Activated T-cell treated with anti-CD3 and anti-CD28 coated beads, Interleukin-2, amount 50 U/mL, for 4 hours (primary cell): Measurements from ENCODE around the gene CDH4. TPM values are rescaled to one million over a fixed set of nuclear protein-coding genes. Genes with fewer than 3 reads are reported as not detected.

Experiments
- ATAC-seq, 2 donors: fragments of 200-7000 bp; cut with Tn5 transposase; one replicate each; pipeline ENCODE4 v1.10.0; 2021
- DNase-seq: peaks from one replicate; pipeline ENCODE4 v3.0.0-alpha.2; 2020
- H3K27me3 Mint-ChIP-seq: one replicate; pipeline ENCODE4 v1.8.0; 2021; ENCODE audit warnings: low read depth, mixed read lengths
- H3K36me3 Mint-ChIP-seq: one replicate; pipeline ENCODE4 v1.8.0; 2022; ENCODE audit warnings: mixed read lengths; ENCODE audit not compliant: insufficient read depth
- H3K4me1 Mint-ChIP-seq: one replicate; pipeline ENCODE4 v1.8.0; 2021; ENCODE audit warnings: low read depth, mixed read lengths
- H3K4me3 Mint-ChIP-seq: one replicate; pipeline ENCODE4 v1.8.0; 2021; ENCODE audit warnings: mild to moderate bottlenecking, moderate library complexity, mixed read lengths
- H3K9me3 Mint-ChIP-seq: one replicate; pipeline ENCODE4 v1.8.0; 2021; ENCODE audit warnings: mixed read lengths
- total RNA-seq, 3 donors: library from RNA; stranded (reverse); gene quantifications; one replicate each; pipeline ENCODE4 v1.2.1, GENCODE V29; 2021

The CDH4 gene
- total RNA-seq, 3 donors from 2014 or later = 0.10 TPM; not detected in 2

DNA sequence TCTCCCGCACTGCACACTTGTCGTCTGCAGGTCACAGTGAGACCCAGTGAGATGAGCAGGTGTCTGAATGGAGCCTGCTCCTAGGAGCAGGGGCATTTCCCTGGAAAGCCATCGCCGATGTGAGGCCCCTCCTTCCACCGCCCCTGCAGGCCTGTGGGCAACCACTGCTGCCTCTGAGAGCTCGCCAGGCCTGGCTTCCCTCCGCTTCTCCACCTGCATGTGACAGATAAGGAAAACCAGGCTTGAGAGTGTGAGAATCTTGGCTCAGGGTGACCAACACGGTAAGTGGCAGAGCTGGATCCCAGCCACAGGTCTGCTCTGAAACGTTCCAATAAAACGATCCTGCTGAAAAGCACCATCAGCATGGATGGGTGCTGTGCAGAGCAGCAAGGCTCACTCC, 332.8 kb downstream of the CDH4 start:
- Mint-ChIP-seq H3K9me3 (no peaks in the 10 kb centered on the region), H3K4me1 (no peaks in the 10 kb centered on the region), H3K36me3 (no peaks in the 10 kb centered on the region), H3K4me3 (no peak overlapping the region), H3K27me3 (peaks cover 7% of the 10 kb centered on the region)
- DNase-seq = no peak
- no peak for ATAC-seq

DNA sequence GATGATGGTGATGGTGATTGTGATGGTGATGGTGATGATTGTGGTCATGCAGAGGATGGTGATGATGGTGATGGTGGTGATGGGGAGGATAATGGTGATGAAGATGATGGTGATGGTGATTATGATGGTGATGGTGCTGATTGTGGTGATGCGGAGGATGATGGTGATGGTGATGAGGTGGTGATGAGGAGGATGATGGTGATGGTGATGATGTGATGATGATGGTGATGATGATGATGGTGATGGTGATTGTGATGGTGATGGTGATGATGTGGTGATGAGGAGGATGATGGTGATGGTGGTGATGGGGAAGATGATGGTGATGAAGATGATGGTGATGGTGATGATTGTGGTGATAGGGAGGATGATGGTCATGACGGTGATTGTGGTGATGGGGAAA, 333.7 kb downstream of the CDH4 start:
- H3K9me3 Mint-ChIP-seq = no peaks in the 10 kb centered on the region
- H3K36me3 Mint-ChIP-seq = no peaks in the 10 kb centered on the region
- ATAC-seq (no peak), DNase-seq (no peak)
- peaks cover 7% of the 10 kb centered on the region for H3K27me3 Mint-ChIP-seq
- no peak overlapping the region for H3K4me3 Mint-ChIP-seq
- H3K4me1 Mint-ChIP-seq = no peaks in the 10 kb centered on the region

DNA sequence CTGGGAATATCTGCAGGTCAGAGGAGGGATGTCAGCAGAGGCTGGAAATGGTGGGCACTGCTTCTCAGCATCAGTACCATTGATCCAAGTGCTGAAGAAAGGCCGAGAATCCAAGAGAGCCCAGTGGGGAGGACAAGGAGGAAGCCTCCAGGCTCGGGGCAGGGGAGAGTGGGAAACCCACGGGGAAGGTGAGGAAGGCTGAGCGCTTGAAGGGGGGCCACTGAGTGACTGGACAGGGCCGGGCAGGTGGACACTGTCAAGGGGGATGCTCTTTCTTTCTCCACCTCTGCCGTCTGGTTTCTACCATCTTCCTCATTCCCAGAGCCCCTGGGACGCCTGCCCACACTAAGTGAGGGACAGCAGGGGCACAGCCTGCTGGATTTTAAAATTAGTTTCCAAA, 335.0 kb downstream of the CDH4 start:
- no peaks in the 10 kb centered on the region for H3K36me3 Mint-ChIP-seq
- H3K4me1 Mint-ChIP-seq = no peaks in the 10 kb centered on the region
- no peak for ATAC-seq
- H3K9me3 Mint-ChIP-seq = peaks cover 6% of the 10 kb centered on the region
- DNase-seq = no peak
- H3K4me3 Mint-ChIP-seq = no peak overlapping the region
- peaks cover 7% of the 10 kb centered on the region for H3K27me3 Mint-ChIP-seq

DNA sequence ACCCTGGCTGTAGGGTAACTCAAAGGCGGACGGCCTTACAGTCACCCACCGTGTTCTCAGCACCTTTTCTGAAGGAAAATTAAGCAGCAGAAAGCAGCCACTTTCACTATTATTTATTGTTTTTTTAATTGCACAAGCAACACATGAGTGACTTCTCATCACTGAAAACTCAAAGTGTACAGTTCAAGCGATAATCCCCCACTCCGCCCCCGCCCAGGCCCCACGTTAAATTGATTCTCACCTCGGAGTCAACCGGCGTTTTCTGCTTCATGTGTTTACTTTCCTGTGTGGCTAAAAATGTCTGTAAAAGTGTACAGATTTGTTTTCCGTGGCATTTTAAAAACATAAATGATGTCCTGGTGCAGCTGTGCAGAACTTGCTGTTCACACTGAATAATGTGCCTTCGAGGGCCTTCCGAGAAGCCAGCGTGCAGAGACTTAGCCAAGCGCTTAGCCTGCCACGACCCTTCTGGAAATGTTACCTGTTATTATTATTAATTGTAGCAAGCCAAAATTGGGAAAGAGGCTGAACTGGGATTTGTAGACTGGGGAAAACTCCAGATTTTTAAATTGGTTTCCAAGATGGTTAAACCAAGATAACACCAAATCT, 335.7 kb downstream of the CDH4 start:
- H3K36me3 Mint-ChIP-seq = no peaks in the 10 kb centered on the region
- peaks cover 5% of the 10 kb centered on the region for H3K27me3 Mint-ChIP-seq
- ATAC-seq = no peak
- no peak for DNase-seq
- H3K4me3 Mint-ChIP-seq = no peak overlapping the region
- no peaks in the 10 kb centered on the region for H3K4me1 Mint-ChIP-seq
- peaks cover 12% of the 10 kb centered on the region for H3K9me3 Mint-ChIP-seq

DNA sequence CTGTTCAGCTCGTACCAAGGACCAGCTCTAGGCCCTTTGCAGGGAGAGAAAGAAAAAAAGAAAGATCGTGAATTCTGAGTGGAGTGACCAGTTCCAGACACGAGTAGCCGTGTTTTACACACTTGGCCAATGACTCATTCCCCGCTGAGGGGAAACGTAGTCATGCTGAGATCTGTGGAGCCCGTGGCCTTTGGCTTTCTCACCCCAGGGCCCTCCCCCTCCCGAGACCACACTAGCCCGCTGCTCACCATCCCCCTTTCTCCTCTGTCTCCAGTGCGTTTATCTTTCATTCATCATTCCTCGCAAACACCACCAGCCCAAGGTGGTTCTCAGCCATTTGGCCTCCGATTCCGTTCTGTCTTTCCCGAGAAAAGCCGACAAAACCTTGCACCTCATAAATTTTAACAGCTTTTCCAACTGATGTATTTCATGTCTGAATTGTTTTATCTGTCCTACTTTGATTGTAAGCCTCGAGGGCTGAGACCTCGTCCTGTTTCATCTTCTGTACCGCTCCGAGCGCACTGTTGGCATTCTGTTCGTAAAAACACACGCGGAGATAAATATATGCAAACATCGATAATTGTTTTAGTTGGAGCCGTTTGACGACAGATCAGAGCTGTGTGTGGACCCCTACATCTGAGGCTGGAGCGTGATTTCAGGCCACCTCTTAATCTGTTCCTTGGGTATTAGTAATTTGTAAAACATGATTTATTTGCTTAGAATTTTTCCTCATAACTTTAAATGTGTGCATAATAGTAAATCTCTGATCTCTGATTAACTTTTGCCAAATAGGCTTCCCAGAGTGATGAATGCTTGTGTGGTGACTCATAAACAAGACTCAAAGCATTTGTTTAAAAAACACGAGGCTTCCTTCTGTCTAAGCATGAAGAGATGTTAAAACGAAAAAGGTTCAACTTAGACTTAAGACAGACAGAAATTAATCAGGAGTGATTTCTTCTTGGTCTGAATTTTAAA, 336.6 kb downstream of the CDH4 start:
- H3K27me3 Mint-ChIP-seq = peaks cover 5% of the 10 kb centered on the region
- H3K4me3 Mint-ChIP-seq = no peak overlapping the region
- no peaks in the 10 kb centered on the region for H3K4me1 Mint-ChIP-seq
- no peak for ATAC-seq
- peaks cover 13% of the 10 kb centered on the region for H3K9me3 Mint-ChIP-seq
- DNase-seq = no peak
- no peaks in the 10 kb centered on the region for H3K36me3 Mint-ChIP-seq

DNA sequence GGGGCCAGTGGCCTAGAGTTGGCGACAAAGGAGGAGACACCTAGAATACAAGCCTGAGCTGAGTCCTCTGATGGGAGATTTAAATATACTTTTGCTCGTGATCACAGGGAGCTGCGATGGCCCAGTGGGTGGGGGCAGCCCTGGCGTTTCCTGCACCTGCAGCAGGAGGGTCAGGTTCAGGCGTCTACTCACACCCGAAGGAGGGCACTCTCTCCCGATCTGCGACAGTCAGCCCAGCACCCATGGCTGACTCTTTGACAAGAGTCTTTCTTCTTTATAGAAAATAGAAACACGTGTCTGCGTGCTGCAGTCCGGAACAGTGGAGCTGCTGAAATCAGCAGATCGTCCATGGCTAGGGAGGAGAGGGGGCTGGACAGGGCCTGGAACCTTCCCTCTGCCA, 338.2 kb downstream of the CDH4 start:
- DNase-seq (no peak), ATAC-seq (no peak)
- H3K27me3 Mint-ChIP-seq = peaks cover 5% of the 10 kb centered on the region
- H3K4me1 Mint-ChIP-seq = no peaks in the 10 kb centered on the region
- no peaks in the 10 kb centered on the region for H3K36me3 Mint-ChIP-seq
- H3K4me3 Mint-ChIP-seq = no peak overlapping the region
- H3K9me3 Mint-ChIP-seq = peaks cover 13% of the 10 kb centered on the region

DNA sequence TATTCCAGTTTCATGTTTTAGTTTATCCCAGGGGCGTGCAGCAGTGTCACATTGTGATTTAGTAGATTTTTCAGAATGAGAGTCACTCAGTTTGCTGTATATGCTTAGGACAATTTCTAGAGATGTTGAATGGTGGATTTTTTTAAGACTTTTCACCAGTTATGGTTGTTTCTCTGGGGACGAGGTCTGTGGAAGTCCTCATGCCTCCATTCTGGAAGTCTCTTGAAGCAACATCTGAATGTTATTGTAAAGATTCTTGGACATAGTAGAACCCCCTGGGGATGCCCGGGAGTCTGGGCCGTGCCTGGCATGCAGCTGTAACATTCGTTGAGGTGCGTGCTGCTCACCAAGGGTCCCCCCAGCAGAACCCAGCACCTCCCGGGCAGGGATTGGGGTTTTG, 341.5 kb downstream of the CDH4 start:
- Mint-ChIP-seq H3K4me1 (no peaks in the 10 kb centered on the region), H3K36me3 (no peaks in the 10 kb centered on the region), H3K9me3 (peaks cover 31% of the 10 kb centered on the region), H3K27me3 (peaks cover 5% of the 10 kb centered on the region), H3K4me3 (no peak overlapping the region)
- ATAC-seq (no peak), DNase-seq (no peak)

DNA sequence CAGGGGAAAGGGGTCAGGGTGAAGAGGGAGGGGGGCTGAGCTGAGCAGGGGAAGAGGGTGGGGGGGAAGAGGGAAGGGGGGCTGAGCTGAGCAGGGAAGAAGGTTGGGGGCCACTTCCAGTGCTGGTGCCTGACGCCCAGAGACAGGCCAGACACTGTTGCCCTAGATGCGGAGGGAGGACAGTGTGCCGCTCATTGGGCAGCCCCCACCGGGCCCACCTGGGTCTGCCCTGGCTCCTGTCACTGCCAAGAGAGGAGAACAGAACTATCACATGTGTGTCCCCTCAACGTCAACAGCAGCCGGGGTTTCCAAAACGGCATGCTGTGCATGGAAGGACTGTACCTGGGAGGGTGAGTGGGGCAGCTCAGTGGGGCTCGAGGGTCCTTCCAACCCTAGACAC, 342.1 kb downstream of the CDH4 start:
- ATAC-seq (no peak), DNase-seq (no peak)
- Mint-ChIP-seq H3K36me3 (no peaks in the 10 kb centered on the region), H3K4me1 (no peaks in the 10 kb centered on the region), H3K27me3 (peaks cover 2% of the 10 kb centered on the region), H3K4me3 (no peak overlapping the region), H3K9me3 (peaks cover 31% of the 10 kb centered on the region)

DNA sequence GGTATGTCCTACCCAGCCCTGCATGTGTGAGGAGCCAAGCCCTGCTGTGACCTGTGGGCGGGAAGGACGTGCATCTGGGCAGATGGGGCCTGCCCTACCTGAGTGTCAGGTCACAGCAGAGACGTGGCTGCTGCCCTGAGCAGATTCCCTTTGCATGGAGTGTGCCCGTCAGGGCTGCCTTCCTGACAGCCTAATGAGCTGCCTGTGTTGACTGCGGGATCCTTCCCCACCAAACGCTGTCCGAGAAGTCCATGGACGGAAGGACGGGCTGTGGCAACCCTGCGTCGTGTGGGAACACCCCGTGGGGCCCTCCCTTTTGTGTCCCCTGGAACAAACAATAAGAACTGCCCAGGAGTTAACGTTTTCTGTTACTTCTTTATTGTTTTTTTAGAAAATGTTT, 343.2 kb downstream of the CDH4 start:
- ATAC-seq (no peak), DNase-seq (no peak)
- H3K27me3 Mint-ChIP-seq = peaks cover 4% of the 10 kb centered on the region
- no peaks in the 10 kb centered on the region for H3K36me3 Mint-ChIP-seq
- H3K9me3 Mint-ChIP-seq = peaks cover 31% of the 10 kb centered on the region
- no peaks in the 10 kb centered on the region for H3K4me1 Mint-ChIP-seq
- H3K4me3 Mint-ChIP-seq = no peak overlapping the region

DNA sequence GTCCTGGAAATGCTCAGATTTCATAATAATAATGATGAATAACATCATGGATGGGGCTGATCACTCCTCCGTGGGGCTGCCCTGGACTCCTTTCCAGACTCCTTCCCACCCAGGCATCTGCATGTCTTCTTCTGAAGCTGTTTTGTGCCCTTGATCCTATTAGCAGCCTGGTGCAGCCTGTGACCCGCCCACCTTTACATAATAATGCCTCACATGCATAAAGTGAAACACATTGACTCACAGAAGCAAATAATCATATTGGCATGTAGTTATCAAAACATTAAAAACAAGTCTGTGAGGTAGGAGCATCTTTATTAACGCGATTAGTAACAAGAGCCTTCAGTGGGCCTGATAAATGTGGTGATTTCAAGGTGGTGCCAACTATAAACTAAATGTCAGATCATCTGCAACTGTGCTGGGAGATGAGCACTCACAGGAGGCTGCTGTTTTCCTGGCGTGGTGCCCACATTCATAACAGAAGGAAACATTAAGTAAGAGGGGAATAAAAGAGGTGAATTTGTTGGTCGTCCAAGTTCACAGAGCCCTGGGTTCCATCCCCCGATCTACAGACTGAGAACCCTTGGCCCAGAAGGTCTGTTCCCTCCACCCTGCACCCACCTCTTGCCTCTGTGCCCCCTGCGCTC, 344.7 kb downstream of the CDH4 start:
- peaks cover 4% of the 10 kb centered on the region for H3K27me3 Mint-ChIP-seq
- no peaks in the 10 kb centered on the region for H3K36me3 Mint-ChIP-seq
- no peaks in the 10 kb centered on the region for H3K4me1 Mint-ChIP-seq
- H3K9me3 Mint-ChIP-seq = peaks cover 25% of the 10 kb centered on the region
- ATAC-seq (no peak), DNase-seq (no peak)
- no peak overlapping the region for H3K4me3 Mint-ChIP-seq

DNA sequence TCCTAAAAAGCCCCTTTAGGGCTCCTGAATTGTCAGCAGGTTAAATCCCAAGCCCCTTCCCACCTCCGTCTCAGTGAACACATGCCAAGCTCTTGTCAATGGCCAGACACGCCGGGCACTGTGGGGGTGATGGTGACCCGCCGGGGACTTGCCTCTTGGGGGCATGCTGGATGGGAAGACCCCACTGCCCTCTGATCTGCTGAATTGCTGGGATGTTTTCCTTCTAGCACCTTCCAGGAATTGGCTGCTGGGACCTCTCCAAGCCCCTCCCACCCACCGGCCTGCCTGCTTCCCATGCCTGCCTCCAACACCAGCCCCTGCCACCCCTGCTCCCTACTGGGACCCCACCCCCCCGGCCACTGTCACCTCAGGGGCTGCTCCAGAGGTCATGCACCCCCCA, 345.9 kb downstream of the CDH4 start:
- peaks cover 4% of the 10 kb centered on the region for H3K27me3 Mint-ChIP-seq
- no peaks in the 10 kb centered on the region for H3K36me3 Mint-ChIP-seq
- DNase-seq (no peak), ATAC-seq (no peak)
- peaks cover 20% of the 10 kb centered on the region for H3K9me3 Mint-ChIP-seq
- no peaks in the 10 kb centered on the region for H3K4me1 Mint-ChIP-seq
- H3K4me3 Mint-ChIP-seq = no peak overlapping the region

DNA sequence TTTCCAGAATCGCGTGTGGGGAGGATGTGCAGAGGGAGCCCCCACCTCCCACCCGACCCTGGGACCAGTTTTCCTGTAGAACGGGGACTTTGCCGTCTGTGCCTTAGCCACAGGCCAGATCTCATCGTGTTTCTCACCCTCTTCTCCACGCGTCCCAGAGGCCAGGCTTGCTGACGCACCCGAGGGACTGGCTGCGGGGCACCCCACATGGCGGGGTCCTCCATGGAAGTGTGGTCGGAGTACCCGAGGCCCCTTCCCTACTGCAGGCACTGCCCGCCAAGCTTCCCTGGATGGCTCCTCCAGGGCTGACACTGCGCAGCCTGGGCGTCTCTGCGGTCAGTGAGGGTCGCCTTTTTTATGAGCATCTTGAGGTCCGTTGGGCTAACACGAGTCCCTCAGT, 346.5 kb downstream of the CDH4 start:
- Mint-ChIP-seq H3K9me3 (peaks cover 21% of the 10 kb centered on the region), H3K4me3 (no peak overlapping the region), H3K27me3 (peaks cover 4% of the 10 kb centered on the region), H3K4me1 (no peaks in the 10 kb centered on the region), H3K36me3 (no peaks in the 10 kb centered on the region)
- ATAC-seq = no peak
- no peak for DNase-seq

DNA sequence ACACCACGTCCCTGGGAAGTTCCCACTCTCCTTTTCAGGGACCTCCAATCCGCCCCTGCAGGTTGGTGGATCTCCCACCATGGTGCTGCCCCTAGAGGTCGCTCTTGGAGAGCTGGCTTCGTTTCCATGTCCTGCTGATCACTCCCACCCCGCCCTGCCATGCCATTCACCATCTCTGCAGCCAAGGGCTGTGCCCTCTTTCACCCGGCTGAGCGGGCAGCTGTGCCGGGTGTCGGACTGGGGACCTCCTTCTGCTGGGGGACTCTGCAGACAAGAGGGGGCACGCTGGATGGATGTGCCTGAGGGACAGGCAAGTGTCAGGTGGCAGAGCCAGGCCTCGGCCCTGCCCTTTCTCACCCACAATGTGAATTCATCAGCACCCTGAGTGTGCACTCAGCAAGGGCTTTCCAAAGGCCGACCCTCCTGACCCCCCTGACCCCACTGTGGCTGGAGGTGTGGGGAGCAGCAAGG, 347.0 kb downstream of the CDH4 start:
- no peak overlapping the region for H3K4me3 Mint-ChIP-seq
- peaks cover 21% of the 10 kb centered on the region for H3K9me3 Mint-ChIP-seq
- H3K4me1 Mint-ChIP-seq = no peaks in the 10 kb centered on the region
- H3K36me3 Mint-ChIP-seq = no peaks in the 10 kb centered on the region
- DNase-seq (no peak), ATAC-seq (no peak)
- H3K27me3 Mint-ChIP-seq = peaks cover 4% of the 10 kb centered on the region

DNA sequence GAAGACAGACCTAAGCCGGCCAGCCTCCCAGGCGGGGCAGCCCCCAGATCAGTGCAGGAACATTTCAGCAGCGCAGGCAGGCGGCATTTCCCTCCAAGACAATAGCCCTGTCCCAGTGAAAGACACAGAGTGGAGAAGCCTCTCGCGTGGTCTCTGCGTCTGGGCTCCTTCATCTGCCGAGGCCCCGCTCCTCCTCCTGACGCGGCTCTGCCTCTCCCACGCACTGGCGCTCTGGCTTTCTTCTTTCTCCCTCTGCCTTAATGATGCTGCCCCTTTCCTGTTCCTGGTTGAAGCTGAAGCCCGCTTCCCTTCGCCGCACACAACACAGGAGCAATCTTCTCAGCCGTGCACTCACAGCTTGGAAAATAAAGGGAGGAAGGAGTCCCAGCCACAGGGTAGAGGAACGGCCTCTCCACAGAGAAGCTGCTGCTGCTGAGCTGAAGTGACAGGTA, 347.5 kb downstream of the CDH4 start:
- Mint-ChIP-seq H3K27me3 (peaks cover 4% of the 10 kb centered on the region), H3K4me1 (no peaks in the 10 kb centered on the region), H3K4me3 (no peak overlapping the region), H3K36me3 (no peaks in the 10 kb centered on the region), H3K9me3 (peaks cover 21% of the 10 kb centered on the region)
- DNase-seq = no peak
- ATAC-seq = no peak
